Mucosa of rectum (tissue), 2 donors: ENCODE data around the gene DUSP12.

Source experiments
- H3K27ac ChIP-seq, 2 donors: one replicate each; pipeline ENCODE4 v1.7.0; 2013; ENCODE audit warnings: inconsistent platforms in 2 of 2, low read depth in 2 of 2, low read length in 2 of 2
- H3K27me3 ChIP-seq, 2 donors: one replicate each; pipeline ENCODE4 v1.7.0; 2013; ENCODE audit warnings: low read length in 2 of 2; ENCODE audit not compliant: control insufficient read depth in 2 of 2, insufficient read depth in 2 of 2
- H3K36me3 ChIP-seq, 2 donors: one replicate each; pipeline ENCODE4 v1.7.0; 2013; ENCODE audit warnings: low read length in 2 of 2; ENCODE audit not compliant: control insufficient read depth in 2 of 2, insufficient read depth in 2 of 2
- H3K4me1 ChIP-seq, 2 donors: one replicate each; pipeline ENCODE4 v1.7.0; 2013; ENCODE audit warnings: low read length in 2 of 2, mild to moderate bottlenecking in 1 of 2; ENCODE audit not compliant: control insufficient read depth in 2 of 2, insufficient read depth in 2 of 2
- H3K4me3 ChIP-seq, 2 donors: one replicate each; pipeline ENCODE4 v1.7.0; 2013; ENCODE audit warnings: low read length in 2 of 2
- H3K9ac ChIP-seq, 2 donors: one replicate each; pipeline ENCODE4 v1.7.0; 2013; ENCODE audit warnings: low read length in 2 of 2, low read depth in 1 of 2, mild to moderate bottlenecking in 1 of 2
- H3K9me3 ChIP-seq, 2 donors: one replicate each; pipeline ENCODE4 v1.7.0; 2013; ENCODE audit warnings: low read length in 2 of 2; ENCODE audit not compliant: control insufficient read depth in 2 of 2
- donor health status: healthy.
- donor health status: Normal muscosa, but diverticular disease.

DUSP12 gene, protein sequence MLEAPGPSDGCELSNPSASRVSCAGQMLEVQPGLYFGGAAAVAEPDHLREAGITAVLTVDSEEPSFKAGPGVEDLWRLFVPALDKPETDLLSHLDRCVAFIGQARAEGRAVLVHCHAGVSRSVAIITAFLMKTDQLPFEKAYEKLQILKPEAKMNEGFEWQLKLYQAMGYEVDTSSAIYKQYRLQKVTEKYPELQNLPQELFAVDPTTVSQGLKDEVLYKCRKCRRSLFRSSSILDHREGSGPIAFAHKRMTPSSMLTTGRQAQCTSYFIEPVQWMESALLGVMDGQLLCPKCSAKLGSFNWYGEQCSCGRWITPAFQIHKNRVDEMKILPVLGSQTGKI

DNA sequence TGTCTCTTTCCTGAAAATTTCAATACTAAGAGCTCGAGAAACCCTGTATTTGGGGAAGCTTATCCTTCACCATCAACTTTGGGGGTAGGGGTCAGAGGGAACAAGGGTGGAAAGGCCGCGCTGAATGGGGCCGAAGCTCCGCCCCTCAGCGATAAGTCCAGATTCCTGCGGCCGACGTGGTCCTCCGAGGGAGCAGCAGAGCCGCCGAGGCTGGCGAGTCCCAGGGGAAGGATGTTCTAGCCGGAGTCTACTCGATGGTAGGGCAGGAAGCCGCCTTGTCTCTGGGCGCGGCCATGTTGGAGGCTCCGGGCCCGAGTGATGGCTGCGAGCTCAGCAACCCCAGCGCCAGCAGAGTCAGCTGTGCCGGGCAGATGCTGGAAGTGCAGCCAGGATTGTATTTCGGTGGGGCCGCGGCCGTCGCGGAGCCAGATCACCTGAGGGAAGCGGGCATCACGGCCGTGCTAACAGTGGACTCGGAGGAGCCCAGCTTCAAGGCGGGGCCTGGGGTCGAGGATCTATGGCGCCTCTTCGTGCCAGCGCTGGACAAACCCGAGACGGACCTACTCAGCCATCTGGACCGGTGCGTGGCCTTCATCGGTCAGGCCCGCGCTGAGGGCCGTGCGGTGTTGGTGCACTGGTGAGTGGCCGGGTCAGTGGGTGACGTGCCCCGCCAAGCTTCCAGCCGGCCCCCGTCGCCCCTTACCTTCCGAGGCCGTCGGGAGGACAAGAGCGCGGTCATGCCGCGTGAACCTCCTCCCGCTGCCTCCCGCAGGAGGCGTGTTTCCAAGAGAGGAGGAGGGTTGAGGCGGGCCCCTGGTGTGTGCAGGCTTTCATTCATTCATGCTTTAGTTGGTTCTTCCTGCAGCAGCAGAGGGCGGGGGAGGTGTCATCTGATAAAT, at the start of gene DUSP12:
Gene DUSP12 (plus strand): TSS at position 278 of the 899 bp plus-strand sequence. CDS start 16 bp downstream, at position 294.
- Histone ChIP-seq H3K9me3 (no peaks in the 10 kb centered on the region), H3K4me3 (peak within 1 kb of the TSS; percentile 88 to 92), H3K36me3 (peaks cover 21% of the 10 kb centered on the region in 2 donors), H3K9ac (peak within 1 kb of the TSS; percentile 80 to 81), H3K27ac (peak within 1 kb of the TSS; percentile 89 to 91), H3K27me3 (no peaks in the 10 kb centered on the region), H3K4me1 (peaks cover 6 to 8% of the 10 kb centered on the region in 2 donors)

DNA sequence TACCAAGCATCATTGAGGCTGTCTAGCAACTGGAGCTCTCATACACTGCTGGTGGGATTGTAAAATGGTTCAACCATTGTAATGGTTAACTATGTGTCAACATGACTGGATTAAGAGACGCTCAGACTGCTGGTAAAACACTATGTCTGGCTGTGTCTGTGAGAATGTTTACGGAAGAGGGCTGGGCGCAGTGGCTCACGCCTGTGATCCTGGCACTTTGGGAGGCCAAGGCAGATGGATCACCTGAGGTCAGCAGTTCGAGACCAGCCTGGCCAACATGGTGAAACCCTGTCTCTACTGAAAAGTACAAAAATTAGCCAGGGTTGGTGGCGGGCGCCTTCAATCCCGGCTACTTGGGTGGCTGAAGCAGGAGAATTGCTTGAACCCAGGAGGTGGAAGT, 47.3 kb upstream of the DUSP12 start:
- Histone ChIP-seq H3K9ac (no peak overlapping the region), H3K4me1 (no peaks in the 10 kb centered on the region), H3K27me3 (no peaks in the 10 kb centered on the region), H3K36me3 (no peaks in the 10 kb centered on the region), H3K4me3 (no peak overlapping the region), H3K27ac (no peak overlapping the region), H3K9me3 (no peaks in the 10 kb centered on the region)

DNA sequence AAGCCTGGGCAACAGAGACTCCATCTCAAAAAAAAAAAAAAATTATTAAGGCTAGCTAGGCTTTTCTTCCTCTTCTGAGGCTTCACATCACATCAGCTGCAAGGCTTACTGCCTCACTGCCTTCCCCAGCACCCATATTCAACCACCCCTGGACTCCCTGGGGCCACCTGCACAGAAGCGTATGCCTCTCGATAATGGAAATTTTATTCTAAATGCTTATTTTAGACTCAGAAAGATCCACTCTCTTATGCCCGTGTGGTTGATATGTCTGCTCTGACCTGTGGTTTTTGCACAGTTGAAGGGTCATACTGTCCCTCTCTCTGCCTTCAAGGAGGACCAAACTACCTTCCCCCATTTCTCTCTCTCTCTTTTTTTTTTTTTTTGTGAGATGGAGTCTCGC, 44.0 kb upstream of the DUSP12 start:
- Histone ChIP-seq H3K36me3 (no peaks in the 10 kb centered on the region), H3K27ac (no peak overlapping the region), H3K9ac (no peak overlapping the region), H3K9me3 (no peaks in the 10 kb centered on the region), H3K4me3 (no peak overlapping the region), H3K4me1 (no peaks in the 10 kb centered on the region), H3K27me3 (no peaks in the 10 kb centered on the region)

DNA sequence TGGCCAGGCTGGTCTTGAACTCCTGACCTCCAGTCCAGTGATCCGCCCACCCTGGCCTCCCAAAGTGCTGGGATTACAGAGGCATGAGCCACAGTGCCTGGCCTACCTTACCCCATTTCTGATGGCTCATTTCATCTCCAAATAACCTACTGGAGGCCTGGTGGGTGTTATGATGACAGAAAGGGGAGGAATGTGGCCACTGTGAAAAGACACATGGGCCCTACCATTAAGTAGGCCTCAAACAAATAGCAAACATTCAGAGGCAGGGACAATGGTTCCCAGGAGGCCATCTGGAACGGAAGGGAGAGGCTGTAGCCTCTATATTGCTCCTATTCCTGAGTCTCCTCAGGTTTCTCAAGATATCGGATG, 43.5 kb upstream of the DUSP12 start:
- H3K9ac ChIP-seq, result no peak overlapping the region
- no peaks in the 10 kb centered on the region for H3K4me1 ChIP-seq
- H3K36me3 ChIP-seq, result no peaks in the 10 kb centered on the region
- H3K4me3 ChIP-seq, result no peak overlapping the region
- no peak overlapping the region for H3K27ac ChIP-seq
- H3K27me3 ChIP-seq, result no peaks in the 10 kb centered on the region
- no peaks in the 10 kb centered on the region for H3K9me3 ChIP-seq

DNA sequence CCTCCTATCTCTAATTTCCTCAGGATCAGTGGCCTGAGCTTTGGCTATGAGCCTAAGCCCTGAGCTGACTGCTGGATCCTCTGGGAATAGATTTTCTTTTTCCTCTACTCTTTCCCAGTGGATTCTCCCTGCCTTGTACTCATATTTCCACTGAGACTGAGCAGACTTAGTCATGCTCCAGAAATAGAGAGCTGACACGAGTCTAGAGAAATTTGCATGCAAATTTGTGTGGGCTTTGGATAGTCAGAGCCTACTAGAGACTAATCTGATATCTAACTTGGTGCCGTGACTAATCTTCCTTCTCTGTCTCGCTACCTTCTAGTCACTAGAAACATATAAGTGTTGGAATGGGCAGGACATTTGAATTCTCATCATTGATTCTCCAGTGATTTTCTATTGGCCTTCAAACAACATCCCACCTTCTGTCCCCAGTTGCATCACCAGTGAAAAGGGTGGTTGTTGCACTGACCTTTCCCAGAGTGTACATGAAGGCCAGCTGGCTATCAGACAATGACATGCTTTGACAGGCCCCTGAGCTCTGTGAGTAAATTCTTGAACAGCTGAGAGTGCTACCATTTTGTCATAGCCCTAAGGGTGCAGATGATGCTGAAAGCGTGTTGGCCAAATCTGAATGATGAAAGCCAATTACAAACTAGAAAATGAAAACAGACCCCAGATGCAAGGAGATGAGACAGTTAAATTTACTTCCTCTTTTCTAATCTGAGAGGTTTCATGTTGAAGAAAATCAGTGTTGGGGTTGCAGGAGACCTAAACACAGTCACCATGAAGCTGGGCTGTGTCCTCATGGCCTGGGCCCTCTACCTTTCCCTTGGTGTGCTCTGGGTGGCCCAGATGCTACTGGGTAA, 42.9 kb upstream of the DUSP12 start, which contains the start of gene FCRLA:
Gene FCRLA (plus strand): TSS at position 748 of the 866 bp plus-strand sequence. CDS start 36 bp downstream, at position 784.
- H3K27ac ChIP-seq, result peak within 1 kb of the TSS in 1 of 2 donors; percentile 4
- H3K27me3 ChIP-seq, result no peaks in the 10 kb centered on the region
- no peaks in the 10 kb centered on the region for H3K4me1 ChIP-seq
- H3K36me3 ChIP-seq, result no peaks in the 10 kb centered on the region
- no peak within 1 kb of the TSS for H3K9ac ChIP-seq
- no peak within 1 kb of the TSS for H3K4me3 ChIP-seq
- no peaks in the 10 kb centered on the region for H3K9me3 ChIP-seq

DNA sequence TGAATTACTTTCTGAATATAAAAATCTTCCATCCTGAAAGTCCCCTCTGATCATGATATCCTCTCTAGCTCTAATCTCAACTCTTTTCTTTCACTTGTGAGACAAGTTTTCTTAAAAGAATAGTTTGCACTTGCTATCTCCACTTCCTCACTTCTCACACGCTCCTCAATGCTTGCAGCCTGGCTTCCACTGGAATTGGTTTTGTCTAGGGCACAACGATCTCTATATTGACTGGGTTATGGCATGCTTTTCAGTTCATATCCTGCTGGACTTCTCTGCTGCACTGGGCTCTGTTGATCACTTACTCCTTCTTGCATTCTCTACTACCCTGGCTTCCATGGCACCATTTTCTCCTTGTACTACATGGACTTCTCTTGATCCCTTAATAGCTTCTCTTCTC, 42.1 kb upstream of the DUSP12 start:
- H3K4me3 ChIP-seq, result no peak overlapping the region
- no peaks in the 10 kb centered on the region for H3K27me3 ChIP-seq
- no peaks in the 10 kb centered on the region for H3K9me3 ChIP-seq
- H3K36me3 ChIP-seq, result no peaks in the 10 kb centered on the region
- H3K27ac ChIP-seq, result no peak overlapping the region
- H3K9ac ChIP-seq, result no peak overlapping the region
- no peaks in the 10 kb centered on the region for H3K4me1 ChIP-seq

DNA sequence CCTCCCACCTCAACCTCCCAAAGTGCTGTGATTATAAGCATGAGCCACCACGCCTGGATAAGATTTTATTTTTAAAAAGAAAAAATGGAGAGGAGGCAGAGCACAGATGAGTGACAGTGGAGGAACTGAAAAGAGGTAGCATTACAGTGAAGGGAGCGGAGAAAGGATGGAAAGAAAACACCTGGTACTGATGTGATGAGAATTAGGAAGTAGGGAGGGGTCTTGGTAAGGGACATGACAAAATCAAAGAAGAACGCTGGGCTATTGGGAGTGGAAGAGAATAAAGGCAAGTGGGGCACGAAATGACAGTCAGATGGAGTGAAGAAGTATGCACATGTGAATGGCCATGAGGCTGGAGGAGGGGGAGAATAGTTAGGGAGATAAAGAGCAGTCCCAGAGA, 40.2 kb upstream of the DUSP12 start:
- no peaks in the 10 kb centered on the region for H3K9me3 ChIP-seq
- H3K36me3 ChIP-seq, result no peaks in the 10 kb centered on the region
- H3K4me3 ChIP-seq, result no peak overlapping the region
- H3K27me3 ChIP-seq, result no peaks in the 10 kb centered on the region
- H3K27ac ChIP-seq, result no peak overlapping the region
- no peaks in the 10 kb centered on the region for H3K4me1 ChIP-seq
- H3K9ac ChIP-seq, result no peak overlapping the region

DNA sequence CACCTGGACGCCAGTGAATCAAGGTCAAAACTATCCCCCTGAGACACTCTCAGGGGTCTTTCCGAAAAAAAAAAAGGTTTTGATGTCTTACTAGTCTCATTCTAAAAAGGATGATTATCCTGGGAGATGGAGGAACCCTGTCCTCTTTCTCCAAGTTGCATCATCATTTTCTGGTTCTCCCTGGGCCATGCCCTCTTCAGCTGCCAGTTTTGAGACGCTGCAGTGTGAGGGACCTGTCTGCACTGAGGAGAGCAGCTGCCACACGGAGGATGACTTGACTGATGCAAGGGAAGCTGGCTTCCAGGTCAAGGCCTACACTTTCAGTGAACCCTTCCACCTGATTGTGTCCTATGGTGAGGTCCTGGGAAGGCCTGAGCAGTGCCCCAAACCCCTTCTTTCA, 39.0 kb upstream of the DUSP12 start:
- Histone ChIP-seq H3K36me3 (no peaks in the 10 kb centered on the region), H3K27ac (no peak overlapping the region), H3K9ac (no peak overlapping the region), H3K4me3 (no peak overlapping the region), H3K9me3 (no peaks in the 10 kb centered on the region), H3K4me1 (no peaks in the 10 kb centered on the region), H3K27me3 (no peaks in the 10 kb centered on the region)

DNA sequence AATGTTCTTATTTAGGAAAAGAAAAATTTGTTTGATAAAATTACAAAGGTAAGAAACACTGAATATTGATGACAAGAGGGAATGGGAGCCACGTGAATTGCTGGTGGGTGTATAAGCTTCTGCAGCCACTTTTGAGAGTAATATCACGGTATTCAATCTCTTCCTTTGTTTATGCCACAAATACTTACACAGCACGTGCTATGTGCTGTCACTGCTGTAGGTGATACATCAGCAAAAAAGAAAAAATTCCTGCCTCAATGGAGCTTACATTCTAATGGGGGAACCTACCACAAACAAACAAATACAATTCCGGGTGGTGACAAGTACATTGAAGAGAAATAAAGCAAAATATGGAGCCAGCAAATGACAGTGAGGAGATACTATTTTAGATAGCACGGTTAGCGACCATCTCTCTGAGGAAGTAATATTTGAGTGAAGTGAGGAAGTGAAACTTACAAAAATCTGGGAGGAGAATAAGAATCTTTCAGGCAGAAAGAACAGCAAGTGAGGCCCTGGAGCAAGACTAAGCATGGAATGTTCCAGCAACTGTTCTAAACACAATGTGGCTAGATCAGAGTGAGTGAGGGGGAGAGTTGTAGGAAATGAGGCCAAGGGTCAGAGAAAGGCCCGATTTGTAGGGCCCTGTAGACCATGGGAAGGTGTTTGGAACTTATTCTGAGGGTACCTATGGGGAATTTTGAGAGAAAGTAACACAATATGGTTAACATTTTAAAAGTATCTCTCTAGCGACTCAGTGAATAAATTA, 30.8 kb upstream of the DUSP12 start:
- Histone ChIP-seq H3K9me3 (no peaks in the 10 kb centered on the region), H3K27ac (no peak overlapping the region), H3K4me1 (peaks cover 0 to 2% of the 10 kb centered on the region in 2 donors), H3K27me3 (peaks cover 0 to 5% of the 10 kb centered on the region in 2 donors), H3K36me3 (no peaks in the 10 kb centered on the region), H3K4me3 (no peak overlapping the region), H3K9ac (no peak overlapping the region)
